GM19324 (cell line): ENCODE data around the gene CCNL2.
"Not testable (repeated sequence)": the region's sequence is repeated elsewhere in the genome, so short reads cannot be mapped to it uniquely, and the experiment has no call there.

ENCODE experiments used
- ATAC-seq: cut with Tn5 transposase; IDR thresholded peaks from one replicate; pipeline ENCODE4 v1.9.1; 2021; ENCODE audit warnings: mild to moderate bottlenecking, moderate library complexity; ENCODE audit not compliant: unreplicated experiment, low FRiP score

Gene CCNL2

DNA sequence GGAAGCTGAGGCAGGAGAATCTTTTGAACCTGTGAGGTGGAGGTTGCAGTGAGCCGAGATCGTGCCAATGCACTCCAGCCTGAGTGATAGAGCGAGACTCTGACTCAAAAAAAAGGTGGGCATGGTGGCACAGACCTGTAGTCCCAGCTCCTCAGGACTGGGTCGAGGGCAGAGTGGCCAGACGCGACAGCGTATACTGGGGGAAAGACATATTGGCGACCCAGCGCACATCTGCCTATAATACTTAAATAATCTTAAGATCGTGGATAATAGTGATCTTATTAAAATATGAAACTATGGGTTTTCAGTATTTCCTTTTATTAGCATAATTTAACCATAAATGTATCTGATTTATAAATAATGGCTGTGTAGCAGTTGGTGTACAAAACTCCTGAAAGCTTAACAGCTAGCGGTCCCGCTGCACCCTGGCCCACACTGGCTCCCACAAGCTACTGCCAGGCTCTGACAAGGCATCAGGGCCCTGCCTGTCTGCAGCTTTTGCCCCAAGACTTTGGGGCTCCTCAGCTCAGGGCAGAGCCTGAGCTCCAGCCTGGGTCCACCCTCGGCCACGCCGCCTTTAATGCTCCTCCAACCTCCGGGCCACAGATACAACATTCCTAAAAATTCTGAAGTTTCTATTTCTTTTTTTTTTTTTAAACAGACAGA lies 21.5 kb downstream of the CCNL2 start:
- no peak for ATAC-seq

DNA sequence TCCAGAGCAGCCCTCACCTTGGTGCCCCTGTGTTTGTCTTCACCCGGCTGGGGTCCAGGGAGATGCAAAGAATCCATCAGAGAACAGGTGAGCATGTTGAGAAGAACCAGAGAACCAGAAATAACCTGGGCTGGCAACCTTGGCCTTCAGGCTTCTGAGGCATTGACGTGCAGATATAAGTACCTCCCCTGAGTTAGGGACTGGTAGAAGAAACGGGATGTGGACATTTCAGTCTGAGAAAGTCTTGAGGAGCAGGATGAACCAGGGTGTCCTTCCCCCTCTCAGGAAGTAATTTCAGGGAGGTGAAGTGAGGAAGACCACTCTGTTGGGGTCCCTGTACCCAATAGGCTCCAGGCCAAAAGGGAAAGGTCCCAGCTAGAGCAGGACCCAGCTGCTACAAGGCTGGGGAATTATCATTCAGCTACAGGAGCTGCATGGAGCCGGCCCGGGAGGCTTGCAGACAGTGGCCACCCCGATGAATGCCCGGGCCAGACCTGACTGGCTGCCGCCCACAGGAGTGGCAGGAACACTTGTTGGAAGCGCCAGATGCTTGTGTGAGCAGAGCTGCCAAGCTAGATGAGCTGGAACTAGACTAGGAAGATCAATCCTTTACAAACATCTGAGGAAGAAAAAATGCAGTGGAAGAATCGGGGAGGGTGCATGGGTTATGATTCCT lies 22.4 kb downstream of the CCNL2 start:
- ATAC-seq: no peak

DNA sequence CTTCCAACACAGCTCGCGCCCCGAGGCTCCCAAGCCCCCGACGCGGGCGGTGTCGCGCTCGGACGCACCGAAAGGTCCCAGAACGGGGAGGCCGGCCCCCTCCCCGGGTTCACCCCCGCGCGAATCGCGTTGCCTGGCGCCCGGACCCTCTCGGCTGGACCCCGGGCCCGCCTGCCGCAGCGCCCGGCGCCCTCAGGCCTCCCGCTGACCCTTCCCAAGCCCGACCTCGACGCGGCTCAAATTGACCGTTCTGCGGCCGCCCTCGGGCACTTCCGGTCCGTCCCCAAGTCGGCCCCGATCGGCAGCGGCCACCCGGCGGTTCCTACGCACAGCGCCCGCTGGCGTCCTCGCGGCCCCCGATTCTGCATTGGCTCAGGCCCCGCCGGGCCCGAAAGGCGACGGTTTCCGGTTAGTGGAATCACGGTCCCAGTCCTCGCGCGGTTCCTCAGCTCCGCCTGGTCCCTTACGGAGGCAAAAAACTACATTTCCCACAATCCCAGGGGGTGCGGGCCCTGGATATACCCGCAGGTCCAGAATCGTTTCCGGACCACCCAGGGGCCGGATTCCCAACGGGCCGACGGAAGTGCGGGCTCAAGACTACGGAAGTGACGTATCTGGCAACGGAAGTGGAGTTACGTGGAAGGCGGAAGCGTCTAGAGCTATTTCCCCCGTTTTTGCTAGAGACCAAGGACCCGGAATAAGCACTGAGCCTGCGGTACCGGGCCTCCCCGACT lies 24.0 kb downstream of the CCNL2 start, which contains the start of gene AURKAIP1:
Gene AURKAIP1, minus strand, starts transcription at position 279 of the 734 bp plus-strand sequence. CDS start 451 bp downstream, outside the sequence.
- peak; percentile 92 for ATAC-seq

DNA sequence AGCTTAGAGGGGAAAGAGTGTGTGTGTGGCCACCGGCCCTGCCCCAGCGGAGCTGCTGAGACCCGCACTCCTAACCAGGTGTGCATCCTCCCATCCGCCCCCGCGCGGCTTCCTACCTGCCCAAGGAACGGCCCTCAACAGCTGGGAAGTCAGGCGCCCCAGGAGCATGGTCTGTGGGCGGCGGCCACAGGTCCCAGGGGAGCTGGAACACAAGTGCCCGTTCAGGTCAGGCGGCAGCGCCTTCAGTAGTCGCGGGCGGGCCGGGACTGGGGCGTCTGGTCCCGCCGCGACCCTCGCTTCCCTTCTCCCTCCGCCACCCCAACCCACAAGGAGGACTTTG lies 24.6 kb downstream of the CCNL2 start:
- ATAC-seq: peak; percentile 6

DNA sequence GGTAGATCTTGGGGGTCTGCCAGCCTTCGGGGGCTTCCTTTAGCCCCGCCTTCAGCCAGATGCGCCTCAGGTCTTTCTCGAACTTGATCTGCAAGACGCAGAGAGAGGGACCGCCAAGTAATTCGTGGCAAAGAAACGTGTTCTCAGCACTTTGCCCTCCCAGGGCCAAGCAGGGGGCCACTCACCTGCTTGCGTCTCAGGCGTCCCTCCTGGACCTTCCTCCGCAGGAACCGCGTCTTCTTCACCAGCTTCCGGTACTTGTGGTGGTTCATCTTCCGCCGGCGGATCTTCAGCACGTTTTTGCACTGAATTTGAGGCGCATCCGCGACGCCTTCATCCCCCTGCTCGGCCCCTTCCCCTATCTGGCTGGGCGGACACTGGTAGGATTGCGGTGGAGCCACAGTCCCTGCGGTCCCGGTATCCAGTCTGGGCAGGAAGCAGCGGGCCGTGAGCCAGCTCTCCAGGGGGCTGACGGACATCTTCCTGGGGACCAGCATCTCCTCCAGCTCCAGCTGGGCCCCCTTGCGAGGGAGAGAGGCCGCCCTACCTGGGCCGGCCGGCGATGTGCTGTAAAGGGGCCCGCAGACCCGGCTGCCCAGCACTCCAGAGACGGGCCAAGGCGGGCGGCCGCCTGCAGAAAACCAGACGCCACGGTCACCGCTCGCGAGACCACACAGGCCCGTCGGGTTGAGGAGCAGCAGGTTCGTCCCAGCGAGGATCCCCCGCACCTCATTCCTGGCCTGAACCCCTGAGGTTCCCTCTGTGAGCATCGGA lies 25.1 kb downstream of the CCNL2 start:
- no peak for ATAC-seq

DNA sequence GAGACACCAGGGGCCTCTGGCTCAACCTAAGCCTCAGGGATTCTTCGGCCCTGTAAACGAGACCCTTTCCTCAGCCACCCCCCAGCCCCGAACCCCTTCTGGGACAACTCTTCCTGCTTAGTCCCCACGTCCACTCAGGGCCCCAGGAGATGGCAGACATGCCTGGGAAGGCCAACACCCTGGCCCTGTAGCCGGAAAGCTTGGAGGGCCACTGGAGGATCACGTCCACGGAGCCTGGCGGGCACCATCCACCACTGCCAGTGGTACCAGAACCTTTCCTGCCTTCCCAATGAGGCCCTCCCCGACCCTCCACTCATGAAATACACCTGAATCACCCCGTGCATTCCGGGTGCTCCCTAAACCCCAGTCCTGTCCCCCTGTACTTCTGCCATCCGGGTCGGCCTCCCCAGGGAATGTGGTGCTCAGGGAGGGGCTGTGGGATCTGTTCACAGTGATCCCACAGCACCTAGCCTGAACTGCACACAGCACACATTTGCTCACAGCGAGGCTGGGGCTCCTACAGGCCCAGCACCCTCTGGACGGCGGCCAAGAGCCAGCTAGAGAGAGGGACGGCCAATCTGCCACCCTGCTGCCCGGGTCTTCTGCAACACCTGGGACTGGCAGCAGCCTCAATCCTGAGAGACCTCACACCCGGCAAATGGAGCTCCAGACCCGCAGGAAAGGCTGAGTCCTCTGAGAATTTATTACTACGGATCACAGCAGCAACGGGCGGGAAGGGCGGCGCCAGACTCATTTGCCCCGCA lies 25.9 kb downstream of the CCNL2 start:
- ATAC-seq: no peak

DNA sequence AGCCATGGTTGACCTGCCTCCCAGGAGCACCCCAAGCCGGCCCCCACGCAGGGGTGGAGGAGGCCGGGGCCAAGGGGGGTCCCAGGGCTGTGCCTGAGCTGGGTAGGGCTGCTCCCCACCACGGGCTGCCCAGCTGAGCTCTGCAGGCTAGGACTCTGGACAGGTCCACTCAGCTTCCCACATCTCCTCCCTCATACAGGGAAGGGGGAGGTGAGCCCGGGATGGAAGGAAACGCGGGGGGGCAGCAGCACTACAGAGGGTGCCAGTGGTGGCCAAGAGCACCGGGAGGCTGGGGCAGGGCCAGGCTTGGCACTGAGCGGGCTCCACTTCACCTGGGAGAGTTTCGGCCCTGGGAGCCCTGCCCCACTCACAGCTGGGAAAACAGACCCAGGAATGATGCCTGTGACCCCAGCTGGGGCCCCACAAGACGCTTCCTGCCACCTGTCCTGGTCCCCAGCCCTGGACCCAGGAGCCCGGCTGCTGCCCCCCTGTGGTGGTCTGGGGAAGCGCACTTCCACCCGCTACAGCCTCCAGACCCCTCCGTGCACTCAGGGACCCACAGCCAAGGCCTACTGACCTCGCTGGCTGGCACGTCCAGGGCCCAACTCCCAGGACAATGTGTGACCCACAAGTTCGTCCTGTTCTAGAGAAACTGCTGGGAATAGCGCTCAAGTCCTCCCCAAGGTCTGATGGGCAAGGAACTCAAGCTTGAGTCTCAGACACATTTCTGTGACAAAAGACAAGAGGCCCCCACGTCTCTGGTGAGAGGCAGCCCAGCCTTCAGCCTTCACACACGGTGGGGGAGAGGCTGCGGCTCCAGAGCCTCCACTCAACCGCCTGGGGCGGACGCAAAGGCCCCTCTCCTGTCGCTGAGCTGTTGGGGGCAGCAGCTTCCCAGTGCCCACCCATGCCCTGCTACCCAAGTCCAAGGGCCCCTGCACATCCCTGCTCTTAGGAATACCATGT lies 27.1 kb downstream of the CCNL2 start:
- ATAC-seq: no peak

DNA sequence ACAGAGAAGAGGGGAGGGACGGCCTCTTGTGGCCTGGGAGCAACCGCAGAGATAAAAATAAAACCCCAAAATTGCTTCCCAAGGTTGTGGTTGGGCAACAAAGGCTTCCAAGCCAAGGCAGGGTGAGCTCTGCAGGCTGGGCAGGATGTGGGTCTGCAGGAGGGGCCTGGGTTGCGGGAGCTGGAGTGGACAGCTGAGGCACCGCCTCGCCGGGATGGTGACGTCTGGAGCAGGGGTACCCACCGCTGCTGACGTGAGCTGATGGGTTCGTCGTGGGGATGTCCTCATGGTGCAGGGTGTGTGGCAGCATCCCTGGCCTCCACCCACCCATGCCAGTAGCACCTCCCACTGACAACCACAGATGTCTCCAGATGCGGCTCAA lies 27.8 kb downstream of the CCNL2 start:
- no peak for ATAC-seq

DNA sequence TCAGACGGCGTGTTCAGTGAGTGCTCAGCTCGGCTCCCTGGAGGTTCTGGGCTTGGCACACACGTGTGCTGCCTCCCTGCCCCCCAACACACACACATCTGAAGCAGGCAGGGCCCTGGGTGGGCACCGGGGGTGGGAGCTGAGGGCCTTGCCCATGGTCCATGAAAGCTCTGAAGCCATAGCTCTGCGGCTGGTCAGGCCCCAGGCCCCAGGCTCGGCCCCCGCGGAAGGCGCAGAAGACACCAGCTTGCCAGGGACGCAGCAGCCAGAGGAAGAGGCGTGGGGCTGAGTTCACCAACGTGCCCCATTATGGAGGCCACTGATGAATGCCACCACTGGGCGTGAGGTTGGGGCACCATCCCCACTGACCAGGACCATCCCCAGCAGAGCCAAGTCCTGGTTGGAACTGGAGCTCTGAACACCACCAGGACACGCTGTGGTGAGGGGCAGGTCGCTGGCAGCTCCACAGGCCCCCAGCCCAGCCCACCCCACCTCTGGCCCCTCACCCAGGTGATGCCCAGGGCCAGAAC lies 28.3 kb downstream of the CCNL2 start:
- no peak for ATAC-seq

DNA sequence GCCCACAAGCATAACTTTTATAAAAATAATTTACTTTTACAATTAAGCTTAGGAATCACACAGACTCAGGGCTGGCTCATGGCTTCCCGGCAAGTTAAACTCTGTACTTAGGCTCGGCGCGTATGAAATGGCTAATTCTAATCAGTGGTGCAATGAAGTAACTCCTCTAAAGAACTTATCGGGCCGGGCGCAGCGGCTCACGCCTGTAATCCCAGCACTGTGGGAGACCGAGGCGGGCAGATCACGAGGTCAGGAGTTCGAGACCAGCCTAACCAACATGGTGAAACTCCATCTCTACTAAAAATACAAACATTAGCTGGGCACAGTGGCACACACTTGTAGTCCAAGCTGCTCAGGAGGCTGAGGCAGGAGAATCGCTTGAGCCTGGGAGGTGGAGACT lies 29.0 kb downstream of the CCNL2 start:
- ATAC-seq: not testable (repeated sequence)

DNA sequence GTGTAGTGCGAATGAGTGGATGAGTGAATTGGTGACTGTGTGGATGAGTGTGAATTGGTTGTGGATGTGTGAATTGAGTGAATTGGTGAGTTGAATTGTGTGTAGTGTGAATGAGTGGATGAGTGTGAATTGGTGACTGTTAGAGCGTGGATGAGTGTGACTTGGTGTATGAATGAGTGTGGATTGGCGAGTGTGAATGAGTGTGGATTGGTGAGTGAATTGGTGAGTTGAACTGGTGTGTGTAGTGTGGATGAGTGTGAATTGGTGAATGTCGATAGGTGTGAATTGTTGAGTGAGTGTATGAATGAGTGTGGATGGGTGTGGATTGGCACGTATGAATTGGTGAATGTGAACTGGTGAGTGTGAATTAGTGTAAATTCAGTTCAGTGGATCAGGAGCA lies 31.8 kb downstream of the CCNL2 start:
- no peak for ATAC-seq

DNA sequence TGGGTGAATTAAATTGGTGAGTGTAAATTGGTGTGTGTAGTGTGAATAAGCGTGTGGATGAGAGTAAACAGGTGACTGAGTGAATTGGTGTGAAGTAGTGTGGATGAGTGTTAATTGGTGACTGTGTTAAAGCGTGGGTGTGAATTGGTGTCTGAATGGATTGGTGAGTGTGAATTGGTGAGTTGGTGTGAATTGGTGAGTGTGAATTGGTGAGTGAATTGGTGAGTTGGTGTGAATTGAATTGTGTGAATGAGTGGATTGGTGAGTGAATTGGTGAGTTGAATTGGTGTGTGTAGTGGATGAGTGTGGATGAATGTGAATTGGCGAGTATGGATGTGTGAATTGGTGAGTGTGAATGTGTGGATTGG lies 32.5 kb downstream of the CCNL2 start:
- ATAC-seq: no peak

DNA sequence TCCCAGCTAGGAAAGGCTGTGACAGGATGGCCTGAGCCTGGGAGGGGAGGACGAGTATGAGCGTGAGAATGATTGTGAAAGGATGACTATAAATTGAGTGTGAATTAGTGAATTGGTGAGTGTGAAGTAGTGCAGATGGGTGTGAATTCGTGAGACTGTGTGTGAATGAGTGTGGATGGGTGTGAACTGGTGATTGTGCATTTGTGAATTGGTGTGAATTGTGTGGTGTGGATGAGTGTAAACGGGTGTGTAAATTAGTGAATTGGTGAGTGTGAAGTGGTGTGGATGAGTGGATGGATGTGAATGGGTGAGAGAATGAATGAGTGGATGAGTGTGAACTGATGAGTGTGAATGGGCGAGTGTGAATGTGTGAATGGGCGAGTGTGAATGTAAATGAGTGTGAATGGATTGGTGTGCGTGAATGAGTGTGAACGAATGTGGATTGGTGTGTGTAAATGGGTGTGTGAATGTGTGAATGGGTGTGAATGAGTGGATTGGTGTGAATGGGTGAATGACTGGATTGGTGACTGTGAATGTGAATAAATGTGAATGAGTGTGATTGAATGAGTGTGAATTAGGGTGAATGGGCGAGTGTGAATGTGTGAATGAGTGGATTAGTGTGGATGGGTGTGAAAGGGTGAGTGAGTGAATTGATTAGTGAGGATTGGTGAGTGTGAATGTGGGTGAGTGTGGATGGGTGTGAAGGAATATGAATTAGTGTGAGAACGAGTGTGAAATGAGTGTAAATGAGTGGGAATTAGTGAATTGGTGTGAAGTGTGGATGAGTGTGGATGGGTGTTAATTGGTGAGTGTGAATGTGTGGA lies 33.0 kb downstream of the CCNL2 start:
- no peak for ATAC-seq

DNA sequence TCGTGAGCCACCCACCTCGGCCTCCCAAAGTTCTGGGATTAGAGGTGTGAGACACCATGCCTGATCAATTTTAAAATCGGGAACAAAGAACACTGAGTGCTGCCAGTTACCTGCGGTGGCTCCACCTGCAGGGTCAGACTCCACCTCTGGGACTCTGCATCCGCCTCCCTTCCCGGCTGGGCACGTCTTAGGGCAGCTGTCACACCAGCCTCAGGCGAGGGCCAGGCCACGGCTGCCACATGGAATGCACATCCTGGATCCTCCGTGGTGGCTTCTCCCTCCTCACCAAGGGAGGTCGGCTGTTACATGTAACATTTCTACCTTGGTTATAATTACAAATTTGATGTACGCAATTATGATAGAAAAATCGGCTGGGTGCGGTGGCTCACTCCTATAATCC lies 34.9 kb downstream of the CCNL2 start:
- ATAC-seq: no peak

DNA sequence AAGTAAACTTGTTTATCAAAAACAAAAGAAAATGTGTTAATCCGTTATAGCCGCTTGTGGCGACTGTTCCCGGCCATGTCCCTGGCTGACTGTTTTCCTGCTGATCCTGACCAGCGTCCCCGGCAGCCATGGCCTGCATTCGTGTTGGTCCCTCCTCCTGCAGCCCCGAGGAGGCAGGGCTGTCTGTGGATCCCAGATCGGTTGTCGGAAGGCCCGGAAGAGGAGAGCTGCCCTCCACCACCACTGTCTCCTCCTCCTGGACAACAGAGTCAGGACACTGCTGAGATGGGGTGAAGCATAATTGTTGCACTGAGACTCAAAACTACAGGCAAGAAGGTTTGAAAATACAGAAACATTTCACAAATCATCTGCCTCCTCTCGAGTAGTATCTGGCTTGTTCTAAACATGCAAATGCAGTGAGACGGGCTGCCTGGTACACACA lies 37.1 kb downstream of the CCNL2 start:
- ATAC-seq: no peak

DNA sequence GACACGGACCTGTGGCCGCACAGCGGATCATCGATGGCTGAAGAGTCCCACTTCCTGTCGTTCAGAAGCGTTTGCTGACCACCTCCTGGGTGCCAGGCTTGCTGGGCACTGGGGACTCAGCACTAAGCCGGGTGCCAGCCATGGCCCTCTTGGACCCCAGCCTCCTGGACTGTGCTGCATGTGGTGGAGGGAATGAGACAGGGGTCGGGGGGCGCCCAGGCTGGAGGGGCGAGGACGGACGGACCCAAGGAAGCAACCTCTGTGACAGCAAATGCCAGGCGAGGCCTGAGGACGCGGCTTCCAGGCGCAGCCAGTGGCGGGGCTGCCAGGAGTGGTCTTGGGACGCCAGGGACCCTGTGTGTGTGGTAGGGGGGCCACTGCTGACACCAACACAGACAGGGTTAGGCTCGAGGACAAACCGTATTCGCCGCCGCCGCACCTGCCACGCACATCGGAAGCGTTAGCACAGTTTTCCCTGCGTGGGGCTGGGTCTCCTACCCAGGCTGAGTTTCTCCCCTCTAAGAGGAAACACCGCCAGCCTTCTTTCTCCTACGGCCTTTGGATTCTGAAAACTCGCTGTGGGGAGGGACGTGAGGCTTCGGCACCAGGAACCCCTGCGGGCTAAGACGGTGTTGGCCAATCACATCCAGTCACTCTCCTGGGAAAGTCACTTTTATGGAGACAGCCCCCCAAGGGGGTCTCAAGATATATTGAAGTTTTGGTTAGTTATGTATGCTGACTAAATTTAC lies 37.7 kb downstream of the CCNL2 start:
- ATAC-seq: no peak

DNA sequence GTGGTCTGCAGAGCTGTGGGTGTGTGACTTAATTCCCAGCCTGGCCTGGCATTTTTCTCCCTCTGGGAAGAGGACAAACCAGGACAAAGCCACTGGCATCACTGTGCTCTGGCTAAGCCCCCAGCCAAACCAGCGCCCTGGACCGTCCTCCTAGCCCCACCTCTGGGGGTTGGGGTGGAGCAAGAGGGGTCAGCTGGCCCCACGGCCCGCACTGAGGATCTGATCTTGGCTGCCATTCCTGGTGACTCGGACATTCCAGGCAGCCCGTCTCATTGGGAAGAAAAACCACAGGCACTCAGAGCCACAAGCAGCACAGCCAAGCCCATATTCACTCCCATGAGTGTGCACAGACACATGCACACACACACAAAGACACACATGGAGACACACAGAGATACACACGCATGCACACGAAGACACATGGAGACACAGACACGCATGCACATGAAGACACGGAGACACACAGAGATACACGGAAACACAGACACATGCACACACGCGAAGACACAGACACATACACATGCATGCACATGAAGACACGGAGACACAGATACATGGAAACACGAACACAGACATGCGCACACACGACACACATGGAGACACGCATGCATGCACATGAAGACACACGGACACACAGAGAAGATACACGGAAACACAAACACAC lies 38.5 kb downstream of the CCNL2 start:
- no peak for ATAC-seq
